ENCODE results near the gene FGF5. TPM values are rescaled to one million over a fixed set of nuclear protein-coding genes. Genes with fewer than 3 reads are reported as not detected.

Gene FGF5
- total RNA-seq, 1 experiment from 2014 or later, result not detected

- H3K9me3 ChIP-seq (ENCODE audit: insufficient read depth, low read depth), result no peaks in the 10 kb centered on the region
- ChIA-PET CTCF (interaction anchor here (0.6 kb wide), 1 partner anchor 30 kb away, joined by 4 read pairs; no protein-coding TSS in a partner anchor), POLR2A (ENCODE audit: unreplicated experiment) (no interaction called here)
- no TSS peak for BruUV-seq (replicated peaks)
- no peaks in the 10 kb centered on the region for H3K9me2 ChIP-seq (ENCODE audit: insufficient read depth)
- no peaks in the 10 kb centered on the region for H4K20me1 ChIP-seq (ENCODE audit: insufficient read depth)
- no peaks in the 10 kb centered on the region for H3K27me3 ChIP-seq (ENCODE audit: insufficient read depth, low read depth)
- no peak for TF ChIP-seq EZH2 (IDR thresholded peaks at IDR 0.05; ENCODE audit: low read depth)
- no peak for TF ChIP-seq CTCF (conservative IDR thresholded peaks at IDR 0.05)
- H3K4me1 ChIP-seq (replicated peaks; ENCODE audit: insufficient read depth), result no peaks in the 10 kb centered on the region
- no peaks in the 10 kb centered on the region for H3K36me3 ChIP-seq (ENCODE audit: low read depth)
- H3K79me2 ChIP-seq (ENCODE audit: low read depth), result no peaks in the 10 kb centered on the region
- no peak for DNase-seq
- H3K4me2 ChIP-seq, result no peak overlapping the region
- intact Hi-C loops (cut with micrococcal nuclease; ENCODE audit: unreplicated experiment), result no loop called here
- no peak overlapping the region for H3K4me3 ChIP-seq
- no peak overlapping the region; the same call in 1 of the 2 replicates for H2AFZ ChIP-seq
- H3F3A ChIP-seq (ENCODE audit: insufficient read depth, low read depth), result no peaks in the 10 kb centered on the region
- H3K27ac ChIP-seq, result no peak overlapping the region
These were observed 35.4 kb downstream of the FGF5 start for GRCh38 chr4:80301884-80302283.

DNA sequence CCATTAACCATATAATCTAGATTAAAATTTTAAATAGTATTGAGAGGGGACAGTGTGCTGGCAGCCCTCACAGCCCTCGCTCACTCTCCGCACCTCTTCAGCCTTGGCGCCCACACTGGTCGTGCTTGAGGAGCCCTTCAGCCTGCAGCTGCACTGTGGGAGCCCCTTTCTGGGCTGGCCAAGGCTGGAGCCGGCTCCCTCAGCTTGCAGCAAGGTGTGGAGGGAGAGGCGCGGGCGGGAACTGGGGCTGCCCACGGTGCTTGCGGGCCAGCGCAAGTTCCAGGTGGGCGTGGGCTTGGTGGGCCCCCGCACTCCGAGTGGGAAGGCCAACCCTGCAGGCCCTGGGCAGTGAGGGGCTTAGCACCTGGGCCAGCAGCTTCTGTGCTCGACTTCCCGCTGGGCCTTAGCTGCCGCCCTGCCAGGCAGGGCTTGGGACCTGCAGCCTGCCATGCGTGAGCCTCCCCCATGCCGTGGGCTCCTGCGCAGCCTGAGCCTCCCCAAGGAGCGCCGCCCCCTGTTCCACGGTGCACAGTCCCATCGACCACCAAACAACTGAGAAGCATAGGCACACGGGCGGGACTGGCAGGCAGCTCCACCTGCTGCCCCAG is 36.3 kb downstream of the FGF5 start:
- H3K4me3 ChIP-seq, result no peak overlapping the region
- no peak for TF ChIP-seq CTCF (conservative IDR thresholded peaks at IDR 0.05)
- no peak for TF ChIP-seq EZH2 (IDR thresholded peaks at IDR 0.05; ENCODE audit: low read depth)
- intact Hi-C loops (cut with micrococcal nuclease; ENCODE audit: unreplicated experiment), result no loop called here
- CTCF ChIA-PET, result interaction anchor here (0.6 kb wide), 1 partner anchor 29 kb away, joined by 4 read pairs; no protein-coding TSS in a partner anchor
- DNase-seq, result no peak
- no peaks in the 10 kb centered on the region for H3K4me1 ChIP-seq (replicated peaks; ENCODE audit: insufficient read depth)
- H3K4me2 ChIP-seq, result no peak overlapping the region
- no peaks in the 10 kb centered on the region for H3K79me2 ChIP-seq (ENCODE audit: low read depth)
- no peak overlapping the region for H3K27ac ChIP-seq
- BruUV-seq (replicated peaks), result no TSS peak
- no peaks in the 10 kb centered on the region for H3F3A ChIP-seq (ENCODE audit: insufficient read depth, low read depth)
- no peaks in the 10 kb centered on the region for H3K9me3 ChIP-seq (ENCODE audit: insufficient read depth, low read depth)
- H4K20me1 ChIP-seq (ENCODE audit: insufficient read depth), result no peaks in the 10 kb centered on the region
- no peak overlapping the region for H2AFZ ChIP-seq
- POLR2A ChIA-PET (ENCODE audit: unreplicated experiment), result no interaction called here
- no peaks in the 10 kb centered on the region for H3K36me3 ChIP-seq (ENCODE audit: low read depth)
- H3K27me3 ChIP-seq (ENCODE audit: insufficient read depth, low read depth), result no peaks in the 10 kb centered on the region
- H3K9me2 ChIP-seq (ENCODE audit: insufficient read depth), result no peaks in the 10 kb centered on the region

DNA sequence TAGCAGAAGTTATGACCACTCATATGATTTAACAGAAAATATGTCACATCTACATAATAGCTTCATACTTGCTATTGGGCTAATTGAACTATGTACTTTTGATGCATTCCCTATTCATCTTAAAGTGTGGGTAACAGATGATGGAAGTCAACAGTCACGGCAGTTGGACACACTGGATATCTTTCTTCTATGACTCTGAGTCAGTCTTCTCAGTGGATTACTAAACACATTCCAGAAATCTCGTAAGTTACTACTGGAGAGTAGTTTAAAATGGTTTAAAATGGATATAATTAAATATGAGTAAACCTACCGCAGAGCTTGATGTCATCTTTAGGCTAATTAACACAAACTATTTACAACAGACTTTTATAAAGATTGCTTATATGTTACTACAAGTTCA is 39.0 kb downstream of the FGF5 start:
- ChIA-PET CTCF (no interaction called here), POLR2A (ENCODE audit: unreplicated experiment) (no interaction called here)
- Histone ChIP-seq H3K79me2 (ENCODE audit: low read depth) (no peaks in the 10 kb centered on the region), H3K9me3 (ENCODE audit: insufficient read depth, low read depth) (no peaks in the 10 kb centered on the region), H4K20me1 (ENCODE audit: insufficient read depth) (no peaks in the 10 kb centered on the region), H3K36me3 (ENCODE audit: low read depth) (no peaks in the 10 kb centered on the region), H3K27ac (no peak overlapping the region), H2AFZ (no peak overlapping the region), H3K27me3 (ENCODE audit: insufficient read depth, low read depth) (no peaks in the 10 kb centered on the region), H3K4me1 (replicated peaks; ENCODE audit: insufficient read depth) (no peaks in the 10 kb centered on the region), H3K4me2 (no peak overlapping the region), H3F3A (ENCODE audit: insufficient read depth, low read depth) (no peaks in the 10 kb centered on the region), H3K4me3 (no peak overlapping the region), H3K9me2 (ENCODE audit: insufficient read depth) (no peaks in the 10 kb centered on the region)
- no peak for DNase-seq
- BruUV-seq (replicated peaks), result no TSS peak
- TF ChIP-seq EZH2 (IDR thresholded peaks at IDR 0.05; ENCODE audit: low read depth), result no peak
- intact Hi-C loops (cut with micrococcal nuclease; ENCODE audit: unreplicated experiment), result no loop called here

- H3K4me3 ChIP-seq, result no peak overlapping the region
- no peak overlapping the region for H3K27ac ChIP-seq
- H3K9me2 ChIP-seq (ENCODE audit: insufficient read depth), result no peaks in the 10 kb centered on the region
- CTCF ChIA-PET, result interaction anchor here (0.5 kb wide), 1 partner anchor 104 kb away, joined by 3 read pairs; no protein-coding TSS in a partner anchor
- no peaks in the 10 kb centered on the region for H3F3A ChIP-seq (ENCODE audit: insufficient read depth, low read depth)
- POLR2A ChIA-PET (ENCODE audit: unreplicated experiment), result no interaction called here
- H3K27me3 ChIP-seq (ENCODE audit: insufficient read depth, low read depth), result no peaks in the 10 kb centered on the region
- no peaks in the 10 kb centered on the region for H3K36me3 ChIP-seq (ENCODE audit: low read depth)
- H3K79me2 ChIP-seq (ENCODE audit: low read depth), result no peaks in the 10 kb centered on the region
- no peak overlapping the region for H2AFZ ChIP-seq
- H3K4me2 ChIP-seq, result no peak overlapping the region
- BruUV-seq (replicated peaks), result no TSS peak
- intact Hi-C loops (cut with micrococcal nuclease; ENCODE audit: unreplicated experiment), result no loop called here
- no peak for DNase-seq
- TF ChIP-seq EZH2 (IDR thresholded peaks at IDR 0.05; ENCODE audit: low read depth) (no peak), CTCF (conservative IDR thresholded peaks at IDR 0.05) (no peak)
- H3K4me1 ChIP-seq (replicated peaks; ENCODE audit: insufficient read depth), result no peaks in the 10 kb centered on the region
- no peaks in the 10 kb centered on the region for H3K9me3 ChIP-seq (ENCODE audit: insufficient read depth, low read depth)
- H4K20me1 ChIP-seq (ENCODE audit: insufficient read depth), result no peaks in the 10 kb centered on the region
These were observed 39.8 kb downstream of the FGF5 start for GRCh38 chr4:80306260-80306659.

Data from PC-9 (cell line).